OCI-M2 (cell line): Measurements from ENCODE around the gene ICE1.
"Not testable (repeated sequence)": the region's sequence is repeated elsewhere in the genome, so short reads cannot be mapped to it uniquely, and the experiment has no call there.

Experiments used
- DNase-seq: peaks from one replicate; lab custom pipeline; 2025; ENCODE audit not compliant: unreplicated experiment; lab: John Stamatoyannopoulos, UW

The ICE1 gene

GRCh38 chr5:5403741-5404140, 18.7 kb upstream of the ICE1 start:
- DNase-seq: no peak

DNA sequence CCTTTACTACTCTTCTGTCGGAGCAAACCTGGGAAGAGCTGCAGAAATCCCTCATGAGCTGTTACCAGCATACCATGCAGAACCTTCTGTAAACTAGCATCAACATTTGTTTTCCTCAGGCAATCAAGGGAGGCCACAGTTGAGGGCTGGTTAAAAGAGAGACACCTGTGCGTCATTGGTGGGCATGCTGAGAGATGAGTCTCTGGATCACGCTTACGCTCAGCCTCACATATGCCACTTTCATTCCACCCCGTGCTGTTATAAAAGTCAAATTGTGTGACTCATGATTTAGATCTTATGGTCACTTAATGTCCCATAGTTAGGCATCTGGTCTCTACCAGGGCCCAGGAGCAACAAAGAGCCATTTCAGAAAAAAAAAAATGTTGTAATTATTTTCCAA, 18.1 kb upstream of the ICE1 start:
- no peak for DNase-seq

GRCh38 chr5:5405441-5405840, 17.0 kb upstream of the ICE1 start:
- DNase-seq: no peak

DNA sequence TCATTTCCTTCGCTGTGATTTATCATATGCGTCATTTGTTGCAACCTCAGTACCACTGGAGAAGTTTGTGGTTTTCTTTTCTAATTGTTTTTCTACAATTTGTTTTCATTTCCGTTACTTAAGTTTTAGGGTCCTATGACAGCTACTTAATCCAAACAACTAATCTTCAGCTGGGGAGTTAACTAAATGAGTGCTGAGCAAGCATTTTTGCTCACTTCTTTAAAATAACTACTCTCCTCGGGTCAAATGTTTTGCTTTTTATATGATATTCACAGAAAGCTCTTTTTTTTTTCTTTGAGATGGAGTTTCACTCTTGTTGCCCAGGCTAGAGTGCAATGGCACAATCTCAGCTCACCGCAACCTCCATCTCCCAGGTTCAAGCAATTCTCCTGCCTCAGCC, 14.6 kb upstream of the ICE1 start:
- DNase-seq: no peak

GRCh38 chr5:5409151-5409810, 13.2 kb upstream of the ICE1 start:
- DNase-seq: no peak

DNA sequence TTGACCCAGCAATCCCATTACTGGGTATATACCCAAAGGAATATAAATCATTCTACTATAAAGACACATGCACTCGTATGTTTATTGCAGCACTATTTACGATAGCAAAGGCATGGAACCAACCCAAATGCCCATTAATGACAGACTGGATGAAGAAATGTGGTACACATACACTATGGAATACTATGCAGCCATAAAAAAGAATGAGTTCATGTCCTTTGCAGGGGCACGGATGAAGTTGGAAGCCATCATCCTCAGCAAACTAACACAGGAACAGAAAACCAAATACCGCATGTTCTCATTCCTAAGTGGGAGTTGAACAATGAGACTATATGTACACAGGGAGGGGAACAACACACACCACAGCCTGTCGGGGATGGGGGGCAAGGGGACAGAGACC, 8.6 kb upstream of the ICE1 start:
- DNase-seq: not testable (repeated sequence)

GRCh38 chr5:5414999-5415398, 7.5 kb upstream of the ICE1 start:
- no peak for DNase-seq

GRCh38 chr5:5416733-5417132, 5.7 kb upstream of the ICE1 start:
- no peak for DNase-seq

DNA sequence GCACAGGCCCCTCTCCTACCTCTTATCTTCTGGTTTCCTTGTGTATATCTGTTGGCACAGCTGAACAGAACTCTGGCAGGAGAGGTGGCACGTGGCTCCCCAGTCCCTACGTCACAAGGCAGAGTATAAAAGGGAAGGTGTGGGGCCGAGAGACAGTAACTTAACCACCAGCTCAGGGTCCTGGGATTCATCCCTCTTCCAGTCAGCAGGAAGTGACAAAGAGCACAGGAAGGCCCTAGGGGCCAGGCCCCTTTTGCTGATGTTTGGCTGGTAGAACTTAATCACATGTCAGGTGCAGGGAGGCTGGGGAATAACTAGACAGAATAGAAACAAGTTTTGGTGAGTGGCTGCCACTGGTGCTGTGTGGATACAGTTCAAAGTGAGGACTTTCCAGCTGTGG, 4.5 kb upstream of the ICE1 start:
- no peak for DNase-seq

GRCh38 chr5:5418764-5419163, 3.7 kb upstream of the ICE1 start:
- no peak for DNase-seq

DNA sequence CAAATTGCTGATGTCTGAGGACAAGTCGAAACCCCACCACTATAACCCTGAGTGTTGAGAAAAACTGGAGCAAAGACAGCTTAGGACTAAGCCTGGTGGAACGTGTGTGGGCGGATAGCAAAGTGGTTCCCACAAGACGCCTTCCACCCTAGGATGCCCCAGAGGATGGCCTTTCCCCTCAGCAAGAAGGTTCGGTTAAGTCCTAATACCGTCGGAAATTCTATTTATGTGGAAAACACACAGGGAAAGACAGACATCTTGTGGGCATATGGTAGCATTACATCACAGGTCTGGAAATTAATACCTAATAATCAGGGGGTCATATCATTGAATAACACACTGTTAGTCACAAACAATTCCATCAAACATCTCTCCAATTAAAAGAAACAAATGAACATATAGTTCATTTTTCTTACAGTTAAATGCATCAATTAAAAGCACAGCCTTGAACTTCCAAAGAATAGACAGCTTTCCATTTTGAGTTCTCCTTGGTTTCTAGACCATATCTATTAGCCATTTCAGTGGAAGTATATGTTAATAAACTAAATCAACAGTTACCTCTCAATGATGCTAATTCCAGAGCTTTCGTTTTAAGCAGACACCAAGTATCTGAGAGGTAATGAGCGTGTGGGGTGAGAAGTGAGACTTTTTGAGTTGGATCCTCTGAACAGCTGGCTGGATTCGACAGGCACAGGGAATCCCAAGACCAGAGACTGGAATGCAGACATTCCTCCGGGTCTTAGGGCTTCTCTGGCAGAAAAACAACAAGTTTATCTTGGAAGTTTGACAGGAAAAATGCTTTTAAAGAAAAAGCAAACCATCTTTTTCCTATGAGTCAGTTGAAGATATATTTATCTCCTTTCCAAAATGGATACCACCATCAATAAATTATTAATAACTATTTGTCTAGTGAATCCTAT, 2.9 kb upstream of the ICE1 start:
- DNase-seq: no peak

- no peak for DNase-seq
Observed at GRCh38 chr5:5420251-5420650, 2.2 kb upstream of the ICE1 start.

- no peak for DNase-seq
Observed at GRCh38 chr5:5421149-5421960, 1.1 kb upstream of the ICE1 start.

DNA sequence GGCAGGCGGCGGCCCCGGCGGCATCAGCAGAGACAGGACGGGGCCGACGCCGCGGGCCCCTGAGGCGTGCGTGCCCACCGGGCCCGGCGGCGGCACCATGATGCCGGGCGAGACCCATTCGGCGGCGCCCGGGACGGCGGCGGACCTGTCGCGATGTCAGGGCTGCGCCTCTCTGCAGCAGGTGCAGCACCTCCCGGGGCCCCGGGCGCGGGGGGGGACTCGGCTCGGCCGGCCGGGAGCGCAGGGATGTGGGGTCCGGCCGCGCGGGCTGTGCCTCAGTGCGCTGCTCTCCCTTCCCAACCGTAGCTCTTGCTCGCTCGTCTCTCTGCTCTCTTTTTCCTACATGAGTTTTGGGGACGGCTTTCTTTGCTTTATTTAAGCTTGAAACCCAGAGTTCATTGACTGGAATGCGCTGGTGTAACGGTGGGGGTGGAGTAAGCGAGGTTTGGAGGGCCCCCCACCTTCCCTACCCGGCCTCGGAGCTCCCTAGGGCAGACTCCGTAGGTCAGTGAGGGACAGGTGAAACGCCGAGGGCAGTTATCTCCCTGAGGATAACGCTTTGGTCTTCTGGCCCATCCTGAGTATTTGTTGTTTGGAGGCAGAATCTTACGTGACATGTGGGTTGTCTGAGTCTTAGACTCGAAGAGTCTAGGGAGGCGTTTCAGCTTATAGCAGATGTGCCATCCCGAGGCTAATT, 490 bp downstream of the ICE1 start:
- no peak for DNase-seq

- no peak for DNase-seq
Observed at GRCh38 chr5:5423586-5423985, 1.1 kb downstream of the ICE1 start.

GRCh38 chr5:5424736-5425135, 2.3 kb downstream of the ICE1 start:
- DNase-seq: no peak

- DNase-seq: no peak
Observed at GRCh38 chr5:5430136-5430535, 7.7 kb downstream of the ICE1 start.

DNA sequence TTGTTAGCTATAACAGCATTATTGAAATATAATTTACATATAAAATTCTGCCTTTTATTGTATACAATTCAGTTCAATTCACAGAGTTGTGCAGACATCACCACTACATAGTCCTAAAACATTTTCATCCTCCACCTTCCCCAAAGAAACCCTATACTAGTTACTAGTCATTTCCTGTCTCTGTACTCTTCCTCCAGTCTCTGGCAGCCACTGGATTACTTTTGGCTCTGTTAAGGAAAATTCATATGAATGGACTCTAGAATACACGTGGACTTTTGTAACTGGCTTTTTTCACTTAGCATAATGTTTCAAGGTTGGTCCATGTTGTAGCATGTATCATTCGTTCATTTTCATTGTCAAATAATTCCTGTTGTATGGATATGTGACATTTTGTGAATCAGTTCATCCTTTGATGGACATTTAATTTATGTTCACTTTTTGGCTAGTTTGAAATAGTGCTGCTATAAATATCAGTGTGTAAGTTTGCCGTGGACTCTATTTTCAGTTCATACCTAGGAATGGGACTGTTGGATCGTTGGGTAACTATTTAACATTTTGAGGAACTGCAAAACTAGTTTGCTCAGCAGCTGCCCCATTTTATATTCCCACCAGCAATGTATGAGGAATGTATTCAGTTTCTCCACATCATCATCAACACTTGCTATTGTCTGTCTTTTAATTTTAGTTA, 9.7 kb downstream of the ICE1 start:
- no peak for DNase-seq

DNA sequence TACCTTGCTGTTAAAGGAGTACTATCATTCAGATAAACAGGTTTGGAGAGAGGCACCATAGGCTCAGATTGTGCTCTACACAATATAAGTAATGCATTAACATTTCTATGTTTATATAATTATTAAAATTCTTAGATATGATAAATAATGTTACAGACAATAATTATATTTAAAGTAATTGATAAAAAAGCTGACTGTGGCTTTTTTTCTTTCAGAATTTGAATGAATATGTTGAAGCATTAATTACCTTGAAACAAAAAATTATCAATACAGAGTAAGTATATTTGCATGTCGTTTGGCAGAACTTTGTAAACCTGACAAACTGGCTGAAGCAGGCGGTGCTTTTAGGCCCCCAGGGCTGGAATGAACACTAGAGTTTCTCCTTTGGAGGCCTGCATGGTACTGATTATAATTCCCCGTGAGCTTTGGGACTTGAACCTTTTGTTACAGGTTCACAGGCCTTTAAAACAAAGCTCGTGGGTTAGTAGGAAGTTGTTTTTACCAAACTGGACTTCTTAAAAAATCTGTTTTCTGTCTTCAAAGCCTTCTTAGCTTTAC, 13.8 kb downstream of the ICE1 start:
- no peak for DNase-seq
